Skeletal muscle satellite cell (primary cell): ENCODE measurements around the gene NDUFA7. TPM values are rescaled to one million over a fixed set of nuclear protein-coding genes. Genes with fewer than 3 reads are reported as not detected.

Experiments
- H3K27me3 ChIP-seq: 2 replicates; pipeline ENCODE4 v1.7.0; 2013; ENCODE audit warnings: low read length; ENCODE audit not compliant: control insufficient read depth, insufficient read depth
- H3K36me3 ChIP-seq: 2 replicates; pipeline ENCODE4 v1.7.0; 2013; ENCODE audit warnings: mild to moderate bottlenecking, control low read depth, low read length; ENCODE audit not compliant: insufficient read depth
- H3K4me1 ChIP-seq: 2 replicates; pipeline ENCODE4 v1.7.0; 2013; ENCODE audit warnings: low read length; ENCODE audit not compliant: control insufficient read depth, insufficient read depth
- H3K4me2 ChIP-seq: 2 replicates; pipeline ENCODE4 v1.7.0; 2013; ENCODE audit warnings: mild to moderate bottlenecking, low read length
- H3K4me3 ChIP-seq: 2 replicates; pipeline ENCODE4 v1.7.0; 2013; ENCODE audit warnings: low read length
- H3K9ac ChIP-seq: 2 replicates; pipeline ENCODE4 v1.7.0; 2013; ENCODE audit warnings: mild to moderate bottlenecking, low read depth, low read length, moderate library complexity
- H3K9me3 ChIP-seq: replicated peaks from 2 replicates; pipeline ENCODE4 v1.7.0; 2013; ENCODE audit warnings: mild to moderate bottlenecking, control low read depth, low read length
- total RNA-seq: library from RNA; depleted of rRNA; stranded (reverse); fragments of >200 nt; gene quantifications from 2 replicates; pipeline ENCODE4 v1.2.3, GENCODE V29; 2012; rRNA removed

NDUFA7 gene
- 35.0 and 44.6 TPM in 2 replicates for total RNA-seq

- H3K4me3 ChIP-seq = peak within 1 kb of the TSS; percentile 81
- H3K36me3 ChIP-seq = peaks cover 32% of the 10 kb centered on the region
- H3K27me3 ChIP-seq = no peaks in the 10 kb centered on the region
- peaks cover 26% of the 10 kb centered on the region for H3K4me1 ChIP-seq
- H3K4me2 ChIP-seq = peak within 1 kb of the TSS; percentile 92
- peak within 1 kb of the TSS; percentile 96 for H3K9ac ChIP-seq
- no peaks in the 10 kb centered on the region for H3K9me3 ChIP-seq
Observed at GRCh38 chr19:8321067-8321985, at the start of gene NDUFA7, which contains the start of gene RPS28. TSS of gene NDUFA7 (minus strand) at chr19:8321375. CDS start at chr19:8321358, 17 bp downstream. TSS of gene RPS28 (plus strand) at chr19:8321496. CDS start at chr19:8321531, 35 bp downstream.

GRCh38 chr19:8370176-8371010 is 49.2 kb upstream of the NDUFA7 start:
- H3K4me3 ChIP-seq = no peak overlapping the region
- no peak overlapping the region for H3K4me2 ChIP-seq
- H3K36me3 ChIP-seq = peaks cover 56% of the 10 kb centered on the region
- no peaks in the 10 kb centered on the region for H3K9me3 ChIP-seq
- H3K27me3 ChIP-seq = no peaks in the 10 kb centered on the region
- H3K4me1 ChIP-seq = peaks cover 42% of the 10 kb centered on the region
- H3K9ac ChIP-seq = no peak overlapping the region

- H3K4me3 ChIP-seq = peak overlapping the region; percentile 62
Observed at GRCh38 chr19:8367327-8368001, 46.3 kb upstream of the NDUFA7 start.

GRCh38 chr19:8366961-8367326 is 45.8 kb upstream of the NDUFA7 start:
- Histone ChIP-seq H3K4me2 (peak overlapping the region; percentile 84), H3K9ac (peak overlapping the region; percentile 12), H3K4me3 (peak overlapping the region; percentile 62), H3K36me3 (peaks cover 31% of the 10 kb centered on the region), H3K4me1 (peaks cover 52% of the 10 kb centered on the region), H3K9me3 (no peaks in the 10 kb centered on the region), H3K27me3 (no peaks in the 10 kb centered on the region)

More at GRCh38 chr19:8367327-8368001, 46.3 kb upstream of the NDUFA7 start:
- H3K4me2 ChIP-seq = peak overlapping the region; percentile 84
- peaks cover 48% of the 10 kb centered on the region for H3K4me1 ChIP-seq
- no peaks in the 10 kb centered on the region for H3K27me3 ChIP-seq
- no peaks in the 10 kb centered on the region for H3K9me3 ChIP-seq
- peaks cover 32% of the 10 kb centered on the region for H3K36me3 ChIP-seq
- H3K9ac ChIP-seq = peak overlapping the region; percentile 12

- peaks cover 57% of the 10 kb centered on the region for H3K4me1 ChIP-seq
- H3K4me3 ChIP-seq = peak overlapping the region; percentile 65
- no peaks in the 10 kb centered on the region for H3K27me3 ChIP-seq
Observed at GRCh38 chr19:8366121-8366581, 45.0 kb upstream of the NDUFA7 start.

GRCh38 chr19:8363803-8364771 is 42.9 kb upstream of the NDUFA7 start, which contains the start of gene ANGPTL4:
TSS of gene ANGPTL4 (plus strand) at chr19:8364155. CDS start at chr19:8364322, 167 bp downstream.
- Histone ChIP-seq H3K9ac (peak within 1 kb of the TSS; percentile 85), H3K4me1 (peaks cover 55% of the 10 kb centered on the region), H3K4me2 (peak within 1 kb of the TSS; percentile 84), H3K36me3 (peaks cover 20% of the 10 kb centered on the region), H3K4me3 (peak within 1 kb of the TSS; percentile 73), H3K27me3 (no peaks in the 10 kb centered on the region), H3K9me3 (no peaks in the 10 kb centered on the region)

More at GRCh38 chr19:8366121-8366581, 45.0 kb upstream of the NDUFA7 start:
- no peak overlapping the region for H3K9ac ChIP-seq
- H3K36me3 ChIP-seq = peaks cover 27% of the 10 kb centered on the region
- no peaks in the 10 kb centered on the region for H3K9me3 ChIP-seq
- H3K4me2 ChIP-seq = peak overlapping the region; percentile 84

GRCh38 chr19:8361921-8362793 is 41.0 kb upstream of the NDUFA7 start:
- Histone ChIP-seq H3K4me3 (peak overlapping the region; percentile 10), H3K27me3 (no peaks in the 10 kb centered on the region), H3K9me3 (no peaks in the 10 kb centered on the region), H3K36me3 (peaks cover 7% of the 10 kb centered on the region), H3K4me1 (peaks cover 45% of the 10 kb centered on the region), H3K9ac (peak overlapping the region; percentile 60), H3K4me2 (peak overlapping the region; percentile 70)

- H3K9ac ChIP-seq = no peak overlapping the region
- no peaks in the 10 kb centered on the region for H3K27me3 ChIP-seq
- no peak overlapping the region for H3K4me3 ChIP-seq
- H3K4me1 ChIP-seq = peaks cover 42% of the 10 kb centered on the region
- no peaks in the 10 kb centered on the region for H3K36me3 ChIP-seq
- H3K4me2 ChIP-seq = no peak overlapping the region
- H3K9me3 ChIP-seq = no peaks in the 10 kb centered on the region
Observed at GRCh38 chr19:8360196-8360595, 39.0 kb upstream of the NDUFA7 start.

- peaks cover 53% of the 10 kb centered on the region for H3K4me1 ChIP-seq
- H3K4me3 ChIP-seq = no peak overlapping the region
- no peaks in the 10 kb centered on the region for H3K9me3 ChIP-seq
- no peaks in the 10 kb centered on the region for H3K36me3 ChIP-seq
- H3K9ac ChIP-seq = no peak overlapping the region
- H3K4me2 ChIP-seq = no peak overlapping the region
- no peaks in the 10 kb centered on the region for H3K27me3 ChIP-seq
Observed at GRCh38 chr19:8358948-8359347, 37.8 kb upstream of the NDUFA7 start.
